OCI-LY1 (cell line): ENCODE results near the gene SF3B1.
"Not testable (repeated sequence)": the region's sequence is repeated elsewhere in the genome, so short reads cannot be mapped to it uniquely, and the experiment has no call there.

Experiments used
- CTCF ChIP-seq: fragments of 200-600 bp; sonication (generic), shearing (Covaris generic); IDR thresholded peaks from 2 replicates; pipeline ENCODE4 v1.5.1; 2017; ENCODE audit warnings: mild to moderate bottlenecking, antibody characterized with exemption, low read length, moderate library complexity, mixed read lengths
- EZH2 ChIP-seq: fragments of 200-600 bp; sonication (generic), shearing (Covaris generic); IDR thresholded peaks from 2 replicates; pipeline ENCODE4 v1.8.0; 2017; ENCODE audit warnings: borderline replicate concordance, mixed run types, mild to moderate bottlenecking, antibody characterized with exemption, low read length, moderate library complexity, mixed read lengths

- not testable (repeated sequence) for TF ChIP-seq CTCF, EZH2
Observed at GRCh38 chr2:197484248-197484647, 49.4 kb upstream of the SF3B1 start.
